Muscle layer of colon (tissue), 2 donors: ENCODE measurements around the gene LHX1.

ENCODE experiments used
- H3K27ac ChIP-seq: one replicate; pipeline ENCODE4 v1.7.0; 2013; ENCODE audit warnings: low read depth, mild to moderate bottlenecking, low read length, moderate library complexity
- H3K27me3 ChIP-seq, 2 donors: one replicate each; pipeline ENCODE4 v1.7.0; 2013; ENCODE audit warnings: low read length in 2 of 2, mild to moderate bottlenecking in 2 of 2; ENCODE audit not compliant: insufficient read depth in 2 of 2, control insufficient read depth in 1 of 2
- H3K36me3 ChIP-seq: one replicate; pipeline ENCODE4 v1.7.0; 2013; ENCODE audit warnings: mild to moderate bottlenecking, low read length; ENCODE audit not compliant: insufficient read depth
- H3K4me1 ChIP-seq: one replicate; pipeline ENCODE4 v1.7.0; 2013; ENCODE audit warnings: mild to moderate bottlenecking, low read length; ENCODE audit not compliant: insufficient read depth
- H3K4me3 ChIP-seq, 2 donors: one replicate each; pipeline ENCODE4 v1.7.0; 2013; ENCODE audit warnings: low read length in 2 of 2, low read depth in 1 of 2, mild to moderate bottlenecking in 1 of 2, moderate library complexity in 1 of 2
- H3K9ac ChIP-seq: one replicate; pipeline ENCODE4 v1.7.0; 2013; ENCODE audit warnings: low read length
- H3K9me3 ChIP-seq: one replicate; pipeline ENCODE4 v1.7.0; 2013; ENCODE audit warnings: mild to moderate bottlenecking, low read length
- donor health status: abdominal sarcoma.
- donor health status: Adenocarcinoma of cecum.

Gene LHX1

GRCh38 chr17:36926701-36927100, 10.6 kb upstream of the LHX1 start:
- Histone ChIP-seq H3K4me1 (peaks cover 1% of the 10 kb centered on the region), H3K27ac (no peak overlapping the region), H3K36me3 (no peaks in the 10 kb centered on the region), H3K27me3 (peaks cover 40 to 50% of the 10 kb centered on the region in 2 donors), H3K4me3 (no peak overlapping the region), H3K9ac (no peak overlapping the region), H3K9me3 (no peaks in the 10 kb centered on the region)

- no peaks in the 10 kb centered on the region for H3K9me3 ChIP-seq
- no peaks in the 10 kb centered on the region for H3K36me3 ChIP-seq
- H3K4me1 ChIP-seq = peaks cover 17% of the 10 kb centered on the region
- peaks cover 57 to 68% of the 10 kb centered on the region in 2 donors for H3K27me3 ChIP-seq
- no peak overlapping the region for H3K9ac ChIP-seq
- no peak overlapping the region for H3K27ac ChIP-seq
- no peak overlapping the region for H3K4me3 ChIP-seq
These were observed 8.6 kb upstream of the LHX1 start for GRCh38 chr17:36928471-36929345.

- Histone ChIP-seq H3K27ac (no peak overlapping the region), H3K4me3 (no peak overlapping the region), H3K9me3 (no peaks in the 10 kb centered on the region), H3K36me3 (no peaks in the 10 kb centered on the region), H3K27me3 (peaks cover 70 to 82% of the 10 kb centered on the region in 2 donors), H3K4me1 (peaks cover 23% of the 10 kb centered on the region), H3K9ac (no peak overlapping the region)
These were observed 7.3 kb upstream of the LHX1 start for GRCh38 chr17:36929851-36930582.

- Histone ChIP-seq H3K9me3 (no peaks in the 10 kb centered on the region), H3K9ac (no peak overlapping the region), H3K27ac (no peak overlapping the region), H3K27me3 (peaks cover 75 to 83% of the 10 kb centered on the region in 2 donors), H3K36me3 (no peaks in the 10 kb centered on the region), H3K4me1 (peaks cover 23% of the 10 kb centered on the region), H3K4me3 (no peak overlapping the region)
These were observed 6.7 kb upstream of the LHX1 start for GRCh38 chr17:36930583-36930900.

- H3K9ac ChIP-seq = no peak overlapping the region
- peaks cover 81 to 90% of the 10 kb centered on the region in 2 donors for H3K27me3 ChIP-seq
- no peaks in the 10 kb centered on the region for H3K9me3 ChIP-seq
- H3K27ac ChIP-seq = no peak overlapping the region
- H3K4me1 ChIP-seq = peaks cover 28% of the 10 kb centered on the region
- no peaks in the 10 kb centered on the region for H3K36me3 ChIP-seq
- no peak overlapping the region for H3K4me3 ChIP-seq
These were observed 6.1 kb upstream of the LHX1 start for GRCh38 chr17:36931096-36931696.

- no peak overlapping the region for H3K9ac ChIP-seq
- H3K36me3 ChIP-seq = no peaks in the 10 kb centered on the region
- H3K27me3 ChIP-seq = peaks cover 88 to 96% of the 10 kb centered on the region in 2 donors
- H3K4me1 ChIP-seq = peaks cover 34% of the 10 kb centered on the region
- H3K9me3 ChIP-seq = no peaks in the 10 kb centered on the region
- peak overlapping the region in 1 of 2 donors; percentile 28 for H3K4me3 ChIP-seq
- no peak overlapping the region for H3K27ac ChIP-seq
These were observed 5.4 kb upstream of the LHX1 start for GRCh38 chr17:36931697-36932382.

- Histone ChIP-seq H3K27me3 (peaks cover 93 to 99% of the 10 kb centered on the region in 2 donors), H3K4me1 (peaks cover 37% of the 10 kb centered on the region), H3K36me3 (no peaks in the 10 kb centered on the region), H3K4me3 (peak overlapping the region in 1 of 2 donors; percentile 28), H3K27ac (no peak overlapping the region), H3K9me3 (no peaks in the 10 kb centered on the region), H3K9ac (no peak overlapping the region)
These were observed 4.9 kb upstream of the LHX1 start for GRCh38 chr17:36932383-36932693.

GRCh38 chr17:36932694-36933511, 4.4 kb upstream of the LHX1 start:
- Histone ChIP-seq H3K27me3 (peaks cover 96 to 99% of the 10 kb centered on the region in 2 donors), H3K9ac (no peak overlapping the region), H3K4me1 (peaks cover 43% of the 10 kb centered on the region)

GRCh38 chr17:36933512-36934143, 3.6 kb upstream of the LHX1 start:
- H3K9me3 ChIP-seq = no peaks in the 10 kb centered on the region
- H3K36me3 ChIP-seq = no peaks in the 10 kb centered on the region
- H3K27me3 ChIP-seq = peaks cover 96 to 99% of the 10 kb centered on the region in 2 donors
- H3K4me3 ChIP-seq = no peak overlapping the region
- no peak overlapping the region for H3K27ac ChIP-seq
- peaks cover 49% of the 10 kb centered on the region for H3K4me1 ChIP-seq
- no peak overlapping the region for H3K9ac ChIP-seq

More at GRCh38 chr17:36932694-36933511, 4.4 kb upstream of the LHX1 start:
- no peaks in the 10 kb centered on the region for H3K9me3 ChIP-seq
- H3K27ac ChIP-seq = no peak overlapping the region
- no peak overlapping the region for H3K4me3 ChIP-seq
- no peaks in the 10 kb centered on the region for H3K36me3 ChIP-seq

GRCh38 chr17:36934144-36934691, 3.1 kb upstream of the LHX1 start:
- Histone ChIP-seq H3K4me3 (no peak overlapping the region), H3K36me3 (no peaks in the 10 kb centered on the region), H3K4me1 (peaks cover 51% of the 10 kb centered on the region), H3K27ac (no peak overlapping the region), H3K9ac (no peak overlapping the region), H3K27me3 (peaks cover 96 to 99% of the 10 kb centered on the region in 2 donors), H3K9me3 (no peaks in the 10 kb centered on the region)
